Endothelial cell of umbilical vein (primary cell): ENCODE measurements around the gene MUC2. TPM values are rescaled to one million over a fixed set of nuclear protein-coding genes. Genes with fewer than 3 reads are reported as not detected.

Source experiments
- BruUV-seq: library from RNA; stranded (reverse); fragments of 400-500 nt; replicated peaks from 2 replicates; lab custom pipeline; 2021; lab: Mats Ljungman, UMichigan
- CTCF ChIA-PET: fragments of 300-600, 350-600 bp; sonication (Branson Sonifier 250); formaldehyde crosslinking; loops from one replicate; lab custom pipeline; 2021; ENCODE audit warnings: antibody characterized with exemption, inconsistent platforms; lab: Charles Lee
- POLR2A ChIA-PET: fragments of 300-600, 350-600 bp; sonication (Branson Sonifier 250); formaldehyde crosslinking; loops from one replicate; lab custom pipeline; 2021; ENCODE audit warnings: antibody characterized with exemption, inconsistent platforms; lab: Charles Lee
- DNase-seq: peaks from one replicate; pipeline ENCODE4 v3.0.0-alpha.2; 2011; ENCODE audit warnings: low read depth, low spot score
- FAIRE-seq: peaks from 2 replicates; lab custom pipeline; 2011; peaks lifted over from hg19 to GRCh38; lab: Jason Lieb, UNC
- H2AFZ ChIP-seq: 2 replicates; pipeline ENCODE4 v1.6.0; 2012; ENCODE audit warnings: low read depth, low read length, control low read depth, inconsistent platforms
- H3K27ac ChIP-seq: 2 replicates; pipeline ENCODE4 v1.5.1; 2011; ENCODE audit warnings: low read depth, mild to moderate bottlenecking, control low read depth, low read length, moderate library complexity; ENCODE audit not compliant: insufficient read depth
- H3K27me3 ChIP-seq, 2 experiments: 2 replicates each; pipeline versions ENCODE4 v1.6.0 to v1.6.1; 2011; ENCODE audit warnings: low read length in 2 of 2, mixed read lengths in 1 of 2; ENCODE audit not compliant: control insufficient read depth in 2 of 2, insufficient read depth in 2 of 2
- H3K36me3 ChIP-seq, 2 experiments: 2 replicates in 1 of 2; 3 replicates in 1 of 2; pipeline ENCODE4 v1.5.1; 2011; ENCODE audit warnings: low read length in 2 of 2, mild to moderate bottlenecking in 1 of 2, moderate library complexity in 1 of 2; ENCODE audit not compliant: control insufficient read depth in 2 of 2, insufficient read depth in 2 of 2; ENCODE audit errors: extremely low read depth in 1 of 2
- H3K4me1 ChIP-seq: 3 replicates; pipeline ENCODE4 v1.5.1; 2011; ENCODE audit warnings: mild to moderate bottlenecking, low read length; ENCODE audit not compliant: control insufficient read depth, insufficient read depth; ENCODE audit errors: extremely low read depth
- H3K4me2 ChIP-seq: 2 replicates; pipeline ENCODE4 v1.6.1; 2011; ENCODE audit warnings: low read length, control low read depth, mixed read lengths; ENCODE audit not compliant: insufficient read depth
- H3K4me3 ChIP-seq, 3 experiments: fragments of 200-600 bp in 1 of 3; sonication (generic), shearing (Covaris generic) in 1 of 3; replicated peaks in 1 of 3; 2 replicates each; pipeline ENCODE4 v1.5.1; 2011 to 2016; ENCODE audit warnings: control low read depth in 3 of 3, low read length in 3 of 3, mild to moderate bottlenecking in 2 of 3, inconsistent platforms in 1 of 3, low read depth in 1 of 3, moderate library complexity in 1 of 3; ENCODE audit not compliant: insufficient read depth in 1 of 3
- H3K79me2 ChIP-seq: 2 replicates; pipeline ENCODE4 v1.6.0; 2012; ENCODE audit warnings: low read length, inconsistent platforms; ENCODE audit not compliant: control insufficient read depth, insufficient read depth
- H3K9ac ChIP-seq: replicated peaks from 2 replicates; pipeline ENCODE3; 2011; ENCODE audit warnings: low read length, control low read depth; ENCODE audit not compliant: insufficient read depth; ENCODE audit errors: extremely low read depth
- H3K9me1 ChIP-seq: replicated peaks from 3 replicates; pipeline ENCODE4 v1.6.0; 2011; ENCODE audit warnings: mild to moderate bottlenecking, low read length; ENCODE audit not compliant: control insufficient read depth, insufficient read depth; ENCODE audit errors: extremely low read depth
- H3K9me3 ChIP-seq: replicated peaks from 2 replicates; pipeline ENCODE4 v1.5.1; 2012; ENCODE audit warnings: low read length, inconsistent platforms; ENCODE audit not compliant: control insufficient read depth, insufficient read depth
- H4K20me1 ChIP-seq: replicated peaks from 2 replicates; pipeline ENCODE3; 2011; ENCODE audit warnings: mild to moderate bottlenecking, low read length; ENCODE audit not compliant: control insufficient read depth, insufficient read depth; ENCODE audit errors: extremely low read depth
- CTCF ChIP-seq, 2 donors: IDR thresholded peaks; 1 replicate in 1 of 2; 2 replicates in 1 of 2; pipeline ENCODE4 v1.5.1; 2011; ENCODE audit warnings: low read length in 2 of 2, mild to moderate bottlenecking in 2 of 2, moderate library complexity in 2 of 2, control low read depth in 1 of 2, inconsistent platforms in 1 of 2, low read depth in 1 of 2; ENCODE audit not compliant: insufficient read depth in 1 of 2; ENCODE audit errors: extremely low read depth in 1 of 2
- EZH2 ChIP-seq: IDR thresholded peaks from 2 replicates; pipeline ENCODE4 v1.6.1; 2012; ENCODE audit warnings: borderline replicate concordance, low read depth, mild to moderate bottlenecking, moderate library complexity, low read length, inconsistent platforms; ENCODE audit not compliant: severe bottlenecking
- FOS ChIP-seq: IDR thresholded peaks from 2 replicates; pipeline ENCODE4 v1.6.1; 2011; ENCODE audit warnings: mild to moderate bottlenecking, low read length, moderate library complexity, borderline replicate concordance; ENCODE audit not compliant: insufficient read depth
- GATA2 ChIP-seq: IDR thresholded peaks from 2 replicates; pipeline ENCODE4 v1.7.0; 2011; ENCODE audit warnings: low read depth, mild to moderate bottlenecking, moderate library complexity, mixed read lengths, low read length; ENCODE audit not compliant: insufficient read length, insufficient read depth
- JUN ChIP-seq: IDR thresholded peaks from 2 replicates; pipeline ENCODE4 v1.6.1; 2011; ENCODE audit warnings: borderline replicate concordance, low read depth; ENCODE audit not compliant: insufficient read length, insufficient read depth
- MAX ChIP-seq: IDR thresholded peaks from 2 replicates; pipeline ENCODE4 v1.6.1; 2011; ENCODE audit not compliant: insufficient read depth, insufficient read length
- MYC ChIP-seq: IDR thresholded peaks from one replicate; pipeline ENCODE4 v1.6.1; 2011; ENCODE audit warnings: mild to moderate bottlenecking, low read depth, low read length
- POLR2A ChIP-seq: IDR thresholded peaks from 2 replicates; pipeline ENCODE4 v1.6.1; 2012; ENCODE audit warnings: low read depth, mild to moderate bottlenecking, control low read depth, low read length
- POLR2AphosphoS5 ChIP-seq: IDR thresholded peaks from 2 replicates; pipeline ENCODE4 v1.6.1; 2012; ENCODE audit warnings: low read depth, mild to moderate bottlenecking, control low read depth, low read length, moderate library complexity; ENCODE audit not compliant: insufficient read depth
- dilution Hi-C: fragments of 300-500 bp; cut with MboI; formaldehyde crosslinking; loops from one replicate; pipeline ENCODE4 v1.15.0; 2019; ENCODE audit warnings: low sequenced_read_pairs; ENCODE audit not compliant: extremely low pct_ligation_motif_present
- intact Hi-C: fragments of 100-400 bp; cut with micrococcal nuclease; formaldehyde crosslinking; loops from one replicate; pipeline ENCODE4 v1.10.0; 2022
- polyA plus RNA-seq, 4 experiments: library from polyadenylated mRNA; depleted of rRNA in 3 of 4; stranded (reverse) in 3 of 4; unstranded in 1 of 4; fragments of >200 nt; gene quantifications; 2 replicates each; pipeline versions ENCODE4 v1.2.1 to v1.2.3, GENCODE V29; 2011 to 2012; ENCODE audit warnings: missing spikeins in 1 of 4
- total RNA-seq: library from RNA; stranded (reverse); gene quantifications from 2 replicates; pipeline ENCODE4 v1.2.3, GENCODE V29; 2021

MUC2 gene
- total and polyA plus RNA-seq, 2 donors (not counting 3 experiments of a cell fraction or from before 2014, with no cell fraction given), result not detected

GRCh38 chr11:1090600-1091331, 16.1 kb downstream of the MUC2 start:
- Histone ChIP-seq H4K20me1 (no peaks in the 10 kb centered on the region), H2AFZ (no peak overlapping the region), H3K9me3 (no peaks in the 10 kb centered on the region), H3K36me3 (no peaks in the 10 kb centered on the region), H3K4me1 (no peaks in the 10 kb centered on the region), H3K4me3 (no peak overlapping the region), H3K9me1 (no peaks in the 10 kb centered on the region), H3K27ac (no peak overlapping the region), H3K9ac (no peak overlapping the region), H3K4me2 (no peak overlapping the region), H3K27me3 (no peaks in the 10 kb centered on the region), H3K79me2 (no peaks in the 10 kb centered on the region)
- FAIRE-seq, result no peak
- BruUV-seq, result no TSS peak
- TF ChIP-seq FOS (no peak), JUN (no peak), CTCF (IDR thresholded peaks at IDR 0.05; ENCODE audit: extremely low read depth in 1 of 2, insufficient read depth in 1 of 2, low read depth in 1 of 2, low read length in 2 of 2) (no peak), POLR2AphosphoS5 (no peak), MAX (no peak), POLR2A (no peak), GATA2 (no peak), EZH2 (no peak), MYC (no peak)
- no peak for DNase-seq
- ChIA-PET POLR2A (no interaction called here), CTCF (no interaction called here)
- dilution Hi-C loops (no loop called here), intact Hi-C loops (no loop called here)
